Breast epithelium (tissue), 3 donors: Measurements from ENCODE around the gene PTBP1.

Experiments
- POLR2A ChIP-seq: fragments of 450-650 bp; IDR thresholded peaks from one replicate; pipeline ENCODE4 v1.6.1; 2016; ENCODE audit warnings: antibody characterized with exemption, mild to moderate bottlenecking, moderate library complexity
- POLR2AphosphoS5 ChIP-seq, 3 donors: sonication (generic); formaldehyde crosslinking; IDR thresholded peaks; one replicate each; pipeline ENCODE4 v1.6.1; 2017; ENCODE audit warnings: antibody characterized with exemption in 3 of 3
- TF ChIP-seq, protein P1 (sequence below), 3 donors: fragments of 450-650 bp; IDR thresholded peaks; one replicate each; pipeline ENCODE4 v1.5.1; 2016 to 2017; ENCODE audit warnings: antibody characterized with exemption in 3 of 3, mild to moderate bottlenecking in 3 of 3, moderate library complexity in 3 of 3

DNA sequence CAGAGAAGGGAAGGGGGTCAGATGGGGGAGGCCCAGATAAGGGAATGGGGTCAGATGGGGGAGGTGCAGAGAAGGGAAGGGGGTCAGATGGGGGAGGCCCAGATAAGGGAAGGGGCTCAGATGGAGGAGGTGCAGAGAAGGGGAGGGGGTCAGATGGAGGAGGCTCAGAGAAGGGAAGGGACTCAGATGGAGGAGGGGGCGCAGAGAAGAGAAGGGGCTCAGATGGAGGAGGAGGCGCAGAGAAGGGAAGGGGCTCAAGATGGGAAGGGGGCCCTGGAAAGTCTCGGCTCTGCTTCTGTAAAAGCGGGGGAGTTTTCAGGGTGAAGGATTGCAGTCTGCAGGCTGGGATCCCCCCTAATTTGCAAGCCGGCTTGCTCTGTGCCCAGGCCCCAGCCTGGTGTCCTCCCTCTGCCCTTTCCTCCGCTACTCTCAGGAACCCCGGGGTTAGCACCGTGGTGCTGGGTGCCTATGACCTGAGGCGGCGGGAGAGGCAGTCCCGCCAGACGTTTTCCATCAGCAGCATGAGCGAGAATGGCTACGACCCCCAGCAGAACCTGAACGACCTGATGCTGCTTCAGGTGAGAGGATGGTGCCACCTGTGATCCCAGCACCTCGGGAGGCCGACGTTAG, 32.0 kb downstream of the PTBP1 start:
- TF ChIP-seq, protein P1, sequence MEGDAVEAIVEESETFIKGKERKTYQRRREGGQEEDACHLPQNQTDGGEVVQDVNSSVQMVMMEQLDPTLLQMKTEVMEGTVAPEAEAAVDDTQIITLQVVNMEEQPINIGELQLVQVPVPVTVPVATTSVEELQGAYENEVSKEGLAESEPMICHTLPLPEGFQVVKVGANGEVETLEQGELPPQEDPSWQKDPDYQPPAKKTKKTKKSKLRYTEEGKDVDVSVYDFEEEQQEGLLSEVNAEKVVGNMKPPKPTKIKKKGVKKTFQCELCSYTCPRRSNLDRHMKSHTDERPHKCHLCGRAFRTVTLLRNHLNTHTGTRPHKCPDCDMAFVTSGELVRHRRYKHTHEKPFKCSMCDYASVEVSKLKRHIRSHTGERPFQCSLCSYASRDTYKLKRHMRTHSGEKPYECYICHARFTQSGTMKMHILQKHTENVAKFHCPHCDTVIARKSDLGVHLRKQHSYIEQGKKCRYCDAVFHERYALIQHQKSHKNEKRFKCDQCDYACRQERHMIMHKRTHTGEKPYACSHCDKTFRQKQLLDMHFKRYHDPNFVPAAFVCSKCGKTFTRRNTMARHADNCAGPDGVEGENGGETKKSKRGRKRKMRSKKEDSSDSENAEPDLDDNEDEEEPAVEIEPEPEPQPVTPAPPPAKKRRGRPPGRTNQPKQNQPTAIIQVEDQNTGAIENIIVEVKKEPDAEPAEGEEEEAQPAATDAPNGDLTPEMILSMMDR (IDR thresholded peaks at IDR 0.05), result no peak
- TF ChIP-seq POLR2A, result no peak
- no peak for TF ChIP-seq POLR2AphosphoS5 (IDR thresholded peaks at IDR 0.05)
